Testis (tissue), 2 donors: ENCODE results near the gene ATG9B.

Experiments used
- CTCF ChIP-seq, 3 experiments: fragments of 450-650 bp in 2 of 3; fragments of 200-600 bp in 1 of 3; sonication (generic) in 1 of 3; IDR thresholded peaks; one replicate each; pipeline ENCODE4 v1.5.1; 2016 to 2019; ENCODE audit warnings: antibody characterized with exemption in 3 of 3, mild to moderate bottlenecking in 2 of 3, moderate library complexity in 1 of 3
- POLR2A ChIP-seq: fragments of 450-650 bp; IDR thresholded peaks from one replicate; pipeline ENCODE4 v1.6.1; 2017; ENCODE audit warnings: antibody characterized with exemption, mild to moderate bottlenecking, moderate library complexity

DNA sequence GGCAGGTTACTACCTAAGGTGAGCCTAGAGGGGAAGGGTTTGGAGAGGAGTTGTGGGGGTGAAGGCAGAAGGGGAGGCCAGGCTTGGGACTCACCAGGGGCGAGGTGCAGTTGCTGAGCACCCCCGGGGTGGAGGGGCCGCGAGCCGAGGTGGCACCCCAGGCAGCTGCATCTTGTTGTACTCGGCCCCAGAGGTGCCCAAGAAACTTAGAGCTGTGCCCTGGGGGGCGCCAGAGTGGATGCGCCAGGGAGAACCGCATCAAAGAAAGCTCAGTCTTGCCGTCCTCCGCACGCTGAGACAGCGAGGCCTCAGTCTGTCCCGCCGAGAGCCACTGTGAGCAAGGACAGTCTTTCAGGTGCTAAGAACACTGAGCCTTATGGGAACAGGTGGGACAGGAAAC is 7.4 kb downstream of the ATG9B start:
- no peak for TF ChIP-seq CTCF (IDR thresholded peaks at IDR 0.05)
- no peak for TF ChIP-seq POLR2A
